ENCODE data around the gene RGS14. TPM values are rescaled to one million over a fixed set of nuclear protein-coding genes. Genes with fewer than 3 reads are reported as not detected.
A peak's percentile ranks its signal among the peaks of the same experiment; 100 is the strongest.

The RGS14 gene
- total and polyA plus RNA-seq, 4 donors = 9.3 to 32.8 (median 23.1) TPM

GRCh38 chr5:177351392-177352329 lies 6.1 kb upstream of the RGS14 start, which contains the start of gene LMAN2:
Gene LMAN2, minus strand, starts transcription at chr5:177351668. Its CDS starts 21 bp downstream, at chr5:177351647.
- ATAC-seq (ENCODE audit: insufficient read depth, low FRiP score) (peak; percentile 98), DNase-seq (peak; percentile 95 to 99 (median 98))
- Histone ChIP-seq H3K4me1 (ENCODE audit: control insufficient read depth in 5 of 5, insufficient read depth in 5 of 5, low read length in 5 of 5) (peaks cover 4 to 18% (median 11%) of the 10 kb centered on the region in 5 donors), H3K36me3 (ENCODE audit: control insufficient read depth in 4 of 4, insufficient read depth in 4 of 4, low read length in 4 of 4) (peaks cover 0 to 15% (median 3%) of the 10 kb centered on the region in 4 donors), H3K4me3 (peak within 1 kb of the TSS; percentile 99), H3K27ac (ENCODE audit: low read depth in 1 of 2, low read length in 1 of 2) (peak within 1 kb of the TSS; percentile 88 to 99), H3K9ac (ENCODE audit: insufficient read depth in 1 of 2, low read length in 2 of 2) (peak within 1 kb of the TSS; percentile 50 to 59), H3K27me3 (ENCODE audit: control insufficient read depth in 3 of 3, insufficient read depth in 3 of 3, low read length in 2 of 3) (peaks cover 0 to 2% (median 0%) of the 10 kb centered on the region in 3 donors), H3K9me3 (ENCODE audit: control insufficient read depth in 4 of 4, insufficient read depth in 3 of 4, low read length in 3 of 4) (no peaks in the 10 kb centered on the region)
- no peak for TF ChIP-seq CTCF (IDR thresholded peaks at IDR 0.05; ENCODE audit: control extremely low read depth, extremely low read depth)
- WGBS, 2 donors = 8% methylated on average over 53 to 55 of the region's 55 CpGs

GRCh38 chr5:177353093-177353492 lies 4.6 kb upstream of the RGS14 start:
- peaks cover 0 to 2% (median 0%) of the 10 kb centered on the region in 3 donors for H3K27me3 ChIP-seq (ENCODE audit: control insufficient read depth in 3 of 3, insufficient read depth in 3 of 3, low read length in 2 of 3)
- H3K4me1 ChIP-seq (ENCODE audit: control insufficient read depth in 5 of 5, insufficient read depth in 5 of 5, low read length in 5 of 5) = peaks cover 8 to 18% (median 11%) of the 10 kb centered on the region in 5 donors
- H3K36me3 ChIP-seq (ENCODE audit: control insufficient read depth in 4 of 4, insufficient read depth in 4 of 4, low read length in 4 of 4) = peaks cover 0 to 6% (median 0%) of the 10 kb centered on the region in 4 donors
- DNase-seq (no peak), ATAC-seq (ENCODE audit: insufficient read depth, low FRiP score) (no peak)
- no peak overlapping the region for H3K9ac ChIP-seq (ENCODE audit: insufficient read depth in 1 of 2, low read length in 2 of 2)
- no peak overlapping the region for H3K4me3 ChIP-seq
- H3K27ac ChIP-seq (ENCODE audit: low read depth in 1 of 2, low read length in 1 of 2) = no peak overlapping the region
- TF ChIP-seq CTCF (IDR thresholded peaks at IDR 0.05; ENCODE audit: control extremely low read depth, extremely low read depth) = no peak
- no peaks in the 10 kb centered on the region for H3K9me3 ChIP-seq (ENCODE audit: control insufficient read depth in 4 of 4, insufficient read depth in 3 of 4, low read length in 3 of 4)
- 43 to 65% methylated on average over 5 of the region's 5 CpGs for WGBS, 2 donors

- Histone ChIP-seq H3K9me3 (ENCODE audit: control insufficient read depth in 4 of 4, insufficient read depth in 3 of 4, low read length in 3 of 4) (no peaks in the 10 kb centered on the region), H3K27ac (ENCODE audit: low read depth in 1 of 2, low read length in 1 of 2) (no peak overlapping the region), H3K4me3 (no peak overlapping the region), H3K36me3 (ENCODE audit: control insufficient read depth in 4 of 4, insufficient read depth in 4 of 4, low read length in 4 of 4) (peaks cover 0 to 6% (median 0%) of the 10 kb centered on the region in 4 donors), H3K9ac (ENCODE audit: insufficient read depth in 1 of 2, low read length in 2 of 2) (no peak overlapping the region), H3K27me3 (ENCODE audit: control insufficient read depth in 3 of 3, insufficient read depth in 3 of 3, low read length in 2 of 3) (peaks cover 0 to 2% (median 0%) of the 10 kb centered on the region in 3 donors), H3K4me1 (ENCODE audit: control insufficient read depth in 5 of 5, insufficient read depth in 5 of 5, low read length in 5 of 5) (peaks cover 4 to 18% (median 11%) of the 10 kb centered on the region in 5 donors)
- ATAC-seq (ENCODE audit: insufficient read depth, low FRiP score) (no peak), DNase-seq (no peak)
- no peak for TF ChIP-seq CTCF (IDR thresholded peaks at IDR 0.05; ENCODE audit: control extremely low read depth, extremely low read depth)
- 87 to 93% methylated on average over 3 of the region's 3 CpGs for WGBS, 2 donors
Observed at GRCh38 chr5:177354256-177354655, 3.5 kb upstream of the RGS14 start.

All from lung (tissue), 12 donors.